ENCODE results near the gene NRM. TPM values are rescaled to one million over a fixed set of nuclear protein-coding genes. Genes with fewer than 3 reads are reported as not detected.
A peak's percentile ranks its signal among the peaks of the same experiment; 100 is the strongest.

Gene NRM
- total RNA-seq, 1 donor from 2014 or later = 9.5 TPM

DNA sequence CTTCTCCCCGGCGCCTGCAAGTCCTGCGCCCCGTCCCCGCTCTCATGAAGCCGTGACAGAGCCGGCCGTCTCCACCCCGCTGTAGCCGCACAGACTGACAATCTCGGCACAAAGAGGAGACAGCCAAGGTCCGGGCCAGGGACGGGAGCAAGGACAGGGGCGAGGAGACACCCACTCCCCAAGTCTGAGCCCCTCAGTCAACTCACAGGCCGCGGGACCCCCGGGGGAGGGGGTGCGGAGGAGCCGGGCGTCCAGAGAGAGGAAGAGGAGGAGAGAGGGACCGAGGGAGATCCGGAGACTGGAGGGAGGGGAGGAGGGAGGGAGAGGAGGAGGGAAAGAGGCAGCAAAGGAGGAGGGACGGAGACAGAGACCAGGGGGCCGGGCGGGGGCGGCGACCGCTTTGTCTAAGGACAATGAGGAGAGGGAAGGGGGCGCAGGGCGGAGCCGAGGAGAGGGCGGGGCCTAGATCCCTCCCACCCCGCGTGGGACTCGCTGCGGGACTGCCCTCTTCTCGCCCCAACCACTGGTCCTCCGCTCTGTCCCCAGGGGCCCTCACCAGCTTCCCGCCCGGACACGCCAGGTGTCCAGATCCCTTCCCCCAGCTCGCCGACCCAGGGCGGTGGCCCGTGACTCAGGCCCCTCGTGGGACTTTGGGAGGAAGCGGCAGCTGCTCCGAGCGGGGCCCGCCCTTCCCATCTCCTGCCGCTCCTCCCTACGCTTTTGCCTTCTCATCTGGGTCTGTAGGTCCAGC, 3.7 kb downstream of the NRM start:
- intact Hi-C loops (cut with DNase I) = no loop called here
- Histone ChIP-seq H3K9me3 (no peaks in the 10 kb centered on the region), H3K4me1 (peaks cover 42% of the 10 kb centered on the region), H3K4me3 (peak overlapping the region; percentile 78), H3K27ac (peak overlapping the region; percentile 92), H3K27me3 (no peaks in the 10 kb centered on the region), H3K36me3 (no peaks in the 10 kb centered on the region)
- TF ChIP-seq, protein P1, sequence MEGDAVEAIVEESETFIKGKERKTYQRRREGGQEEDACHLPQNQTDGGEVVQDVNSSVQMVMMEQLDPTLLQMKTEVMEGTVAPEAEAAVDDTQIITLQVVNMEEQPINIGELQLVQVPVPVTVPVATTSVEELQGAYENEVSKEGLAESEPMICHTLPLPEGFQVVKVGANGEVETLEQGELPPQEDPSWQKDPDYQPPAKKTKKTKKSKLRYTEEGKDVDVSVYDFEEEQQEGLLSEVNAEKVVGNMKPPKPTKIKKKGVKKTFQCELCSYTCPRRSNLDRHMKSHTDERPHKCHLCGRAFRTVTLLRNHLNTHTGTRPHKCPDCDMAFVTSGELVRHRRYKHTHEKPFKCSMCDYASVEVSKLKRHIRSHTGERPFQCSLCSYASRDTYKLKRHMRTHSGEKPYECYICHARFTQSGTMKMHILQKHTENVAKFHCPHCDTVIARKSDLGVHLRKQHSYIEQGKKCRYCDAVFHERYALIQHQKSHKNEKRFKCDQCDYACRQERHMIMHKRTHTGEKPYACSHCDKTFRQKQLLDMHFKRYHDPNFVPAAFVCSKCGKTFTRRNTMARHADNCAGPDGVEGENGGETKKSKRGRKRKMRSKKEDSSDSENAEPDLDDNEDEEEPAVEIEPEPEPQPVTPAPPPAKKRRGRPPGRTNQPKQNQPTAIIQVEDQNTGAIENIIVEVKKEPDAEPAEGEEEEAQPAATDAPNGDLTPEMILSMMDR (IDR thresholded peaks at IDR 0.05) = no peak
- ATAC-seq (peak; percentile 70), DNase-seq (peak; percentile 94)

DNA sequence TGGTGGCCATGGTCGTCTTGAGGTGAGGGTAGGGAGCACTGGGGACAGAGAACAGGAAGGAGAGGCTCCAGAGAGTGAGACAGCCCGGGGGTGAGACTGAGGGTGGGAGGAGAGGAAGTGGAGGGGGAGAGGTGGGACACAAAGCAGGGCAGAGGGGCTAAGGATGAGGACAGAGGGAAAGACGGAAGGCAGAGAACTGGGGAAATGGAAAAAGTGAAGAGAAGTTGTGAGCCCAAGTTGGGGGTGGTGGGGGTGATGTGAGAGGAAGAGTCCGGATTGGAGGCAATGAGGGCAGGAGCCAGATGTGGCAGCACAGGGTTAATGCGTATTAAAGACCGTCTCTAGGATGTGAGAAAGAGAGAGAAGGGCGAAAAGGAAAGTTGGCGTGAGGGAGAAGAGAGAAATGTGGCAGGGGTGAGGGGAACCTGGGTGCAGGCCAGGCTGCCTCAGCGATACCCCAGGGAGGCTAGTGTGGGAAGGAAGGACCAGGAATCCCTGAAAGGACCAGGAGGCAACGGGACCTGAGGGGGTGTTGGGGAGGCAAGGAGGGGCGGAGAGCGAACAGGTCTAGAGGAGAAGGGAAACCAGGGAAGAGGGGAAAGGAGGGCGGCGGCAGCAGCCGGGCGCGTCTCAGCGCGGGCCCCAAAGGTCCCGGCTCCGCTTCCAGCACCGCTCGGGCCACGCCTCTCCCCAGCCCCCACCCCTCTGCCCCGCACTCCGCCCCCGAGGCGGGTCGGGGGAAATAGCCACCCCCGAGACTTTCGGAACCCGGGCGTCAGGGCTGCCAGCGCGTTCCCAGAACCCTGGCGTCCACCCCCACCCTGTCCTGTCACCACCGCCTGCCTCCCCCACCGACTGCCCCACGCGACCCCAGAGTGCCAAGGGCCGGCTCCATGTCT, 4.5 kb downstream of the NRM start, which contains the start of gene PPP1R18:
TSS of gene PPP1R18 (minus strand) at position 637 of the 899 bp plus-strand sequence. CDS start at position 10, 627 bp downstream.
- H3K27me3 ChIP-seq = no peaks in the 10 kb centered on the region
- TF ChIP-seq, protein P1 (IDR thresholded peaks at IDR 0.05) = no peak
- DNase-seq (peak; percentile 89), ATAC-seq (peak; percentile 54)
- peak within 1 kb of the TSS; percentile 78 for H3K4me3 ChIP-seq
- no peaks in the 10 kb centered on the region for H3K9me3 ChIP-seq
- H3K4me1 ChIP-seq = peaks cover 46% of the 10 kb centered on the region
- peak within 1 kb of the TSS; percentile 92 for H3K27ac ChIP-seq
- intact Hi-C loops (cut with DNase I) = no loop called here
- no peaks in the 10 kb centered on the region for H3K36me3 ChIP-seq

DNA sequence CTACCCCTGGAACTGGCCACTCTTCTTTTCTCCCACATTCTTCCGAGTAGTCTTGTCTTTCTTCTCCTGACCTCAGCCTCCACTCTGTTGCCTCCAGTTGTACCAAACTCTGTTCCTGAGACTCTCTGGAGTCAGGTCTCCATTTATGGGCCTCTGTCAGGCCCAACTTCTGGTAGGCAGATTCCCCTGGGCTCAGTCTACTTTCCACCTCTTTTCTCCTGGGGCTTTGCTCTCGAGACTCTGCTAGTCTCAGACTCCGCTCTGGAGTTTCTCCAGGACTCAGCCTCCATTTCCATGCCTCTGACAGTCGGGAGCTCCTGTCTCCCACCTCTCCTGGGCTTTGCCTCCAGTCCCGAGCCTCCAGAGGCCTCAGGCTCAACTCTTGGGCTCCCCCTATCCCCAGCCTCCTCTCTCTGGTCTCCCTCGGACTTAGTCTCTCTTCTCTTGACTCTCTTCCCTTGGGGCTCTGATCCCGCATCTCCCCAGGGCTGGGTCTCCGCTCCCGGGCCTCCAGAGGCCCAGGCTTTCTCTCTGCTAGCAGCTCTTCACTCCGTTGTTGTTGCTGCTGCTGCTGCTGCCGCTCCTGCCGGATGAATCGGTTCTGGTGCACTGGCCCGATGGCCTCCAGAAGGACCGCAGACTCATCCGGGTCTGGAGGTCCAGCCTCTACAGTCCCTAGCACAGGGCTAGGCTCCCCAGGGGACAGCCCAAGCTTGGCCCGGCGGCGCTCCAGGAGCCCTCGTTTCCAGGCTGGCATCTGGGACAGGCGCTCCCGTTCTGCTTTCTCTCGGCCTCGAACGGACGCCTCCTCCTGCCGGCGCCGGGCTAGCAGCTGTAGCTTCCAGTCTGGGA, 5.4 kb downstream of the NRM start:
- intact Hi-C loops (cut with DNase I) = no loop called here
- Histone ChIP-seq H3K27me3 (no peaks in the 10 kb centered on the region), H3K36me3 (peaks cover 3% of the 10 kb centered on the region), H3K4me3 (peak overlapping the region; percentile 78), H3K27ac (peak overlapping the region; percentile 92), H3K9me3 (no peaks in the 10 kb centered on the region), H3K4me1 (peaks cover 49% of the 10 kb centered on the region)
- TF ChIP-seq, protein P1 (IDR thresholded peaks at IDR 0.05) = peak; percentile 18
- ATAC-seq = no peak
- DNase-seq = no peak

DNA sequence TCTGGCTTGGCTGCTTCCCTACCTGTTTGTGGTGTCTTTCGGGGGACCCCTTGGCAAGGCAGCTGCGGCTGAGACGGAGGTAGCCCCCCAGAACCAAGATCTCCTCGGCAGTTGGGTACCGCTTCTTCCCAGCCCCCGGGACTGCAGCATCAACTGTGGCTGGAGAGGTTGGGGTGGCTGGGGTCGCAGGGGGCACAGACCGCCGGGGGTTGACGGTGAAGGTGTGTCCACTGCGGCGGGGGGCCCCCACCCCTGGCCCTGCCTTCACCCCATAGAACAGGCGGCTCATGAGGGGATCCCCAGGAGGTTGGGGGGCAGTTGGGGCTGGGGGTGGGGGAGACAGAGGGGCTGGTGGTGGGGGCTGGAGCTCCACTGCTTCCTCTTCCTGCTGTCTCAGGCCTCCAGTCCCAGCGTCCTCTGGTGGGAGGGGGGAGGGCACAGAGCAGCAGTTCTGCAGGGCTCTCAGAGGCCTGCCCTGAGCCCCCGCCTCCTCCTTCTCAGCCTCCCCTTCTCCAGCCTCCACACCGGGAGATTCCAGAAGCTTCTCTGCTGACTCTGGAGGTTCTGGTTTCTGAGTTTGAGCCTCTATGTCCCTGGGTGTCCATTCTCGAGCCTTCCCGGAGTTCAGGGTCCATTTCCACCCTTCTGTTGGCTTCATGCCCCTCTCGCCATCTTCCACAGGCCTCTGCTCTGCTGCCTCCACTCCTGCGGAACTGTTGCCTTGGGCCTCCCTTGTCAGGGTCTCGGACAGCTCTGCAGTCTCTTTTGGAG, 6.2 kb downstream of the NRM start:
- TF ChIP-seq, protein P1 (IDR thresholded peaks at IDR 0.05) = no peak
- DNase-seq (peak; percentile 76), ATAC-seq (peak; percentile 5)
- H3K27ac ChIP-seq = peak overlapping the region; percentile 92
- peaks cover 11% of the 10 kb centered on the region for H3K36me3 ChIP-seq
- H3K4me3 ChIP-seq = peak overlapping the region; percentile 78
- no peaks in the 10 kb centered on the region for H3K27me3 ChIP-seq
- H3K9me3 ChIP-seq = no peaks in the 10 kb centered on the region
- H3K4me1 ChIP-seq = peaks cover 49% of the 10 kb centered on the region
- intact Hi-C loops (cut with DNase I) = loop anchor here (5.0 kb wide), 1 partner anchor 208 kb away; no protein-coding TSS in a partner anchor

Measured in upper lobe of right lung (tissue), 1 donor.